ENCODE results near the gene TENT4B.

Gene TENT4B

GRCh38 chr16:50253514-50253910, 100.4 kb downstream of the TENT4B start:
- Histone ChIP-seq H3K27me3 (no peaks in the 10 kb centered on the region), H3K4me3 (ENCODE audit: low read depth in 1 of 2, low read length in 1 of 2) (no peak overlapping the region), H3K9me3 (no peaks in the 10 kb centered on the region), H3K4me1 (ENCODE audit: control insufficient read depth in 1 of 2, insufficient read depth in 1 of 2, low read depth in 1 of 2, low read length in 1 of 2) (no peaks in the 10 kb centered on the region), H3K27ac (no peak overlapping the region), H3K36me3 (no peaks in the 10 kb centered on the region)
- TF ChIP-seq CTCF (IDR thresholded peaks at IDR 0.05), result no peak

- Histone ChIP-seq H3K9me3 (no peaks in the 10 kb centered on the region), H3K27me3 (peaks cover under 1% of the 10 kb centered on the region), H3K4me3 (ENCODE audit: low read depth in 1 of 2, low read length in 1 of 2) (no peak overlapping the region), H3K36me3 (no peaks in the 10 kb centered on the region), H3K27ac (no peak overlapping the region), H3K4me1 (ENCODE audit: control insufficient read depth in 1 of 2, insufficient read depth in 1 of 2, low read depth in 1 of 2, low read length in 1 of 2) (no peaks in the 10 kb centered on the region)
- TF ChIP-seq CTCF (IDR thresholded peaks at IDR 0.05), result no peak
Observed at GRCh38 chr16:50254072-50254471, 101.0 kb downstream of the TENT4B start.

- Histone ChIP-seq H3K4me1 (ENCODE audit: control insufficient read depth in 1 of 2, insufficient read depth in 1 of 2, low read depth in 1 of 2, low read length in 1 of 2) (no peaks in the 10 kb centered on the region), H3K27ac (no peak overlapping the region), H3K9me3 (no peaks in the 10 kb centered on the region), H3K27me3 (peaks cover 13% of the 10 kb centered on the region), H3K36me3 (no peaks in the 10 kb centered on the region), H3K4me3 (ENCODE audit: low read depth in 1 of 2, low read length in 1 of 2) (no peak overlapping the region)
- TF ChIP-seq CTCF (IDR thresholded peaks at IDR 0.05), result no peak
Observed at GRCh38 chr16:50255538-50255937, 102.4 kb downstream of the TENT4B start.

GRCh38 chr16:50256604-50257003, 103.5 kb downstream of the TENT4B start:
- Histone ChIP-seq H3K4me3 (ENCODE audit: low read depth in 1 of 2, low read length in 1 of 2) (no peak overlapping the region), H3K9me3 (no peaks in the 10 kb centered on the region), H3K27ac (no peak overlapping the region), H3K36me3 (no peaks in the 10 kb centered on the region), H3K4me1 (ENCODE audit: control insufficient read depth in 1 of 2, insufficient read depth in 1 of 2, low read depth in 1 of 2, low read length in 1 of 2) (no peaks in the 10 kb centered on the region), H3K27me3 (peaks cover 13% of the 10 kb centered on the region)
- no peak for TF ChIP-seq CTCF (IDR thresholded peaks at IDR 0.05)

- no peaks in the 10 kb centered on the region for H3K36me3 ChIP-seq
- no peak overlapping the region for H3K4me3 ChIP-seq (ENCODE audit: low read depth in 1 of 2, low read length in 1 of 2)
- no peak for TF ChIP-seq CTCF (IDR thresholded peaks at IDR 0.05)
- peaks cover 13% of the 10 kb centered on the region for H3K27me3 ChIP-seq
- H3K9me3 ChIP-seq, result no peaks in the 10 kb centered on the region
- no peak overlapping the region for H3K27ac ChIP-seq
- no peaks in the 10 kb centered on the region for H3K4me1 ChIP-seq (ENCODE audit: control insufficient read depth in 1 of 2, insufficient read depth in 1 of 2, low read depth in 1 of 2, low read length in 1 of 2)
Observed at GRCh38 chr16:50257876-50258275, 104.8 kb downstream of the TENT4B start.

Measured in neutrophil (primary cell).